Skeletal muscle satellite cell (primary cell): ENCODE data around the gene NACAD.

Experiments
- H3K27me3 ChIP-seq: 2 replicates; pipeline ENCODE4 v1.7.0; 2013; ENCODE audit warnings: low read length; ENCODE audit not compliant: control insufficient read depth, insufficient read depth
- H3K36me3 ChIP-seq: 2 replicates; pipeline ENCODE4 v1.7.0; 2013; ENCODE audit warnings: mild to moderate bottlenecking, control low read depth, low read length; ENCODE audit not compliant: insufficient read depth
- H3K4me1 ChIP-seq: 2 replicates; pipeline ENCODE4 v1.7.0; 2013; ENCODE audit warnings: low read length; ENCODE audit not compliant: control insufficient read depth, insufficient read depth
- H3K4me2 ChIP-seq: 2 replicates; pipeline ENCODE4 v1.7.0; 2013; ENCODE audit warnings: mild to moderate bottlenecking, low read length
- H3K4me3 ChIP-seq: 2 replicates; pipeline ENCODE4 v1.7.0; 2013; ENCODE audit warnings: low read length
- H3K9ac ChIP-seq: 2 replicates; pipeline ENCODE4 v1.7.0; 2013; ENCODE audit warnings: mild to moderate bottlenecking, low read depth, low read length, moderate library complexity
- H3K9me3 ChIP-seq: replicated peaks from 2 replicates; pipeline ENCODE4 v1.7.0; 2013; ENCODE audit warnings: mild to moderate bottlenecking, control low read depth, low read length

Gene NACAD

DNA sequence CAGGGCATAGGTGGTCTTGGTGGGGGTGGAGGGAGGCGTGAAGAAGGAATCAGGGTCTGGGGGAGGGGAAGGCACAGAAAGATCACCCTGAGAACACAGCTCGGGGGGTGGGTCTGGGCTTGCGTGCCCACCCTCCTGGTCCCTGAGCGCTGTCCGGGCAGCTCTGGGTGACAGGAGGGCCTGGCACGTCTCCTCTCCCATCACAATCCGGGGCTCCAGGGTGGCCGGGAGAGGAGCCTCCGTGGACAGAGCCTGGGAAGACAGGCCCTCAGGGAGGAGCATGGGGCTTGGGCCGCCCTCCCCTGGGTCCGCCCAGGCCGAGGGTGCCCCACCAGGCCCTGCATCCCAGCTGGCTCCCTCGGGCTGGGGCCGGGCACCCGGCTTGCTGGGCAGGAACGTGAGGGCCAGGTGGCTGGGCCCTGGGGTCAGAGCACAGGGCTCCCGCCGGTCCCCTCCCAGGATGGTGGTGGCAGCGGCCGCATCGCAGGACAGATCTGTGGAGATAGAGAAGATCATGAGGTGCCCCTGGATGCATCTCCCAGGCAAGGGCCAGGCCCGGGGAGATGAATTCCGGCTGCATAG, 3.1 kb downstream of the NACAD start:
- Histone ChIP-seq H3K4me3 (no peak overlapping the region), H3K4me2 (no peak overlapping the region), H3K27me3 (peaks cover 6% of the 10 kb centered on the region), H3K4me1 (peaks cover 14% of the 10 kb centered on the region), H3K9me3 (no peaks in the 10 kb centered on the region), H3K9ac (no peak overlapping the region), H3K36me3 (no peaks in the 10 kb centered on the region)

DNA sequence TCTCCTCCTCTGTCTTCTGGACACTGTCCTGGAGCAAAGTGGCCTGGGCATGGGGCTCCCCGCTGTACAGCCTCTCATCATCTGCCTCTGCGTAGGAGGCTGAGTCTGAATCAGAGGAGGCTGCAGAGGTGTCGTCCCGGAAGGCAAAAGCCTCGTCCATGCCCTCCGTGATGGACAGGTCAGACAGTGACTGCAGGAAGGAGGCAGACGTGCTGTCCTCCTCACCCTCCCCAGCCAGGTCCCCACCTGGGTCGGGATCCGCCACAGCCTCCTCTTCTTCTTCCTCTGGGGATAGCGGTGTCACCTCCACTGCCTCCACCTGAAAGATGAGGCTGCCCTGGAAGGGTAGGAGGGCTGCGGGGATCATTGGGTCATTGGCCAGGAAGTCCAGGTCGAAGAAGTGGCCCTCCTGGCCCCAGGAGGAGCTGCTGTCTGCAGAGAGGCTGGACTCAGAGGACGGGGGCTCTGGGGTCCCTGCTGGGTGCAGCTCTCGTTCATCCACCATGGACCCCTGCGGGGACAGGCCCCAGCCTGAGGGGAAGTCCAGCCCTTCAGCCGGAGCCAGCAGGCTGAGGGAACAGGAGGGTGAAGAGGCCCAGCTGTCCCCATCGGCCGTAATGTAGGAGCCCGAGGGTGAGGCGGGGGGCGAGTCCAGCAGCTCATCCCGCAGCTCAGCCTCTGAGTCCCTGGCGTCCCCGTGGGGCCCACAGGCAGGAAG, 3.7 kb downstream of the NACAD start:
- Histone ChIP-seq H3K9ac (no peak overlapping the region), H3K9me3 (no peaks in the 10 kb centered on the region), H3K4me1 (peaks cover 14% of the 10 kb centered on the region), H3K36me3 (no peaks in the 10 kb centered on the region), H3K4me3 (no peak overlapping the region), H3K27me3 (peaks cover 6% of the 10 kb centered on the region), H3K4me2 (no peak overlapping the region)

DNA sequence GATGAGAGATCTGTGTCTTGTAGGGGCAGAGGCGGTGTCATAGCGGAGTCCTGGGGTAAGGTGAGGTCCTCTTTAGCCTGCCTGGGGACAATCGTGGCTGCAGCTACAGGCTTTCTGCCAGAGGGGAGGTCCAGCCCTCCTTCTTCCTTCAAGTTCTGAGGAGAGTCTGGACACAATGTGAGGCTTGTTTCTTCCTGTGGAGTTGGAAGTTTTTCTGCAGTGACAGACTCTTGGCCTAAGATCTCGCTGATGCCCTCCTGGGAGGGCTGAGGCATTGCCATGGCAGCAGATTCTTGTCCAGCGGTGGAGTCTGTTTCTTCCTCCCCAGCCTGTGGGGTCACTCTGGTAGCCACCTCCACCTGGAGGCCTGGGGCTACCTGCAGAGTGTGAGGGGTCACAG, 4.4 kb downstream of the NACAD start:
- Histone ChIP-seq H3K4me2 (no peak overlapping the region), H3K4me3 (no peak overlapping the region), H3K36me3 (no peaks in the 10 kb centered on the region), H3K9ac (no peak overlapping the region), H3K9me3 (no peaks in the 10 kb centered on the region), H3K27me3 (no peaks in the 10 kb centered on the region), H3K4me1 (peaks cover 14% of the 10 kb centered on the region)

DNA sequence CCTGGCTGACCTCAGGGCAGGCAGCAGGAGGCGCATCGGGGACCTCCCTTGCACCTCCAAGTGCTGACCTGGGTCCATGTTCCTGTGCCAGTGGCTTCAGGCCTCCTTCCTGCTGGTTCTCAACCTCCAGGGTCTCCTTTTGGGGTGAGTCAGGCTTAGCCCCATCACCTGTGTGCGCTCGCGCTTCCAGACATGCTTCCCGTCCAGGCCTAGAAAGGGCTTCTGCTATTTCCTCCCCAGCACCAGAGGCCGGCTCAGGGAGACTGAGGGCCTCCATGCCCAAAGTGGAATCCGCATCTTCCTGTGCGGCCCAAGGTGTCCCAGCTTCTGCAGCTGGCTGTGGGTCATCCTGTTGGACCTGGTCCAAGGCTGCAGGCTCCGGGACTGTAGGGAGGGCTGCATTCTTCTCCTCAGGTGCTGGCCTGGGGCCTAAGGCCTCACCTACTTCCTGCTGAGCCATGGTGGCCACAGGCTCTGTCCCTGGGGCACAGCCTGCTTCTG, 5.9 kb downstream of the NACAD start:
- H3K4me3 ChIP-seq, result no peak overlapping the region
- H3K27me3 ChIP-seq, result no peaks in the 10 kb centered on the region
- no peak overlapping the region for H3K9ac ChIP-seq
- H3K36me3 ChIP-seq, result peaks cover 4% of the 10 kb centered on the region
- H3K9me3 ChIP-seq, result no peaks in the 10 kb centered on the region
- H3K4me1 ChIP-seq, result peaks cover 10% of the 10 kb centered on the region
- no peak overlapping the region for H3K4me2 ChIP-seq

DNA sequence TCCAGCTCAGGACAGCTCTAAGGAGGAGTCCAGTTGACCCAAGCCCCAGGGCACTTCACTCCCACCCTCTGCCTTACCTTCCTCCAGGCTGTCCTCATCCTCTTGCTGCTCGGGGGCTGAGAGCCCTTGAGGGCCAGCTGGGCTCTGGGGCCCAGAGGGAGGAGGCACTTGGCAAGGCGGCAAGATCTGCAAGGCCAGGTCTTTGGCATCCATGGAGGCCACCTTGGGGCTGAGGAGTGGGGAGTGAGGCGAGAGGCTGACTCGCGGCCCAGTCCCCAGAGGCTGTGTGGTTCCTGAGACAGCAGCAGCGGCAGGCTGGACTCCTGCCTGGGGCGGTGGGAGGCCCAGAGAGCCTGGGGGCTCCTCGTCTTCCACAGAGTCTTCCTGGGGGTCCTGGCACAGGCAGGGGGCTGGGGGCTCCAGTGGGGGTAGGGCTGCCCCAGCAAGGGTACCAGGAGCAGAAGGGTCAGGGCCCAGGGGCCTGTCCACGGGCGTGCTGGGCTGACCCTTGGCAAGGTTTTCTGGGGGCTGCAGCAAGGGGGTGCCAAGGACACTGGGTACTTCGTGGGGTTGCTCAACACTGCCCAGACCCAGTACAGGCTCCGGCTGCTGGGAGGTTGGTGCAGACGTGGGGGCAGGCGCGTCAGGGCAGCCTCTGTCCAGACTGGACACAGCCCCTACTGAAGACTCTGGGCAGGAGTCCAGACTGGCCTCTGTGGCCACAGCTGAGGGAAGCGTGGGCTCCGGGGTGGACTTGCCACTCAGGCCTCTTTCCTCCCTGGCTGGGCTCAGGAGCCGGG, 6.5 kb downstream of the NACAD start:
- Histone ChIP-seq H3K36me3 (peaks cover 8% of the 10 kb centered on the region), H3K4me2 (no peak overlapping the region), H3K9ac (no peak overlapping the region), H3K4me1 (peaks cover 10% of the 10 kb centered on the region), H3K27me3 (no peaks in the 10 kb centered on the region), H3K4me3 (no peak overlapping the region), H3K9me3 (no peaks in the 10 kb centered on the region)

DNA sequence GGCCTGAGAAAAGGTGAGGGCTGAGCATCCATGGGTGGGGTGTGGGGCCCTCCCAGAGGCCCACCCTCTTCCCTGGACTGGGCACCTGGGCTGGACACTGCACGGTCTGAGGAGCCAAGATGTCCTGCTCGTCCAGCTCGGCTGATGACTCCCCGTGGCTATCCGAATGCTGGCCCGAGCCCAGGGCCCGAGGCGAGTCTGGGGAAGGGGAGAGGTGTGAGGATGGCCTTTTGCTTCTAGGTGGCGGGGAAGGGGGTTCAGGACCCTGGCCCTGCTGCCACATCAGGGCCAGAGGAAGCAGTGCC, 7.1 kb downstream of the NACAD start:
- no peak overlapping the region for H3K9ac ChIP-seq
- peaks cover 10% of the 10 kb centered on the region for H3K4me1 ChIP-seq
- H3K4me2 ChIP-seq, result no peak overlapping the region
- H3K36me3 ChIP-seq, result peaks cover 12% of the 10 kb centered on the region
- no peaks in the 10 kb centered on the region for H3K9me3 ChIP-seq
- H3K4me3 ChIP-seq, result no peak overlapping the region
- no peaks in the 10 kb centered on the region for H3K27me3 ChIP-seq

DNA sequence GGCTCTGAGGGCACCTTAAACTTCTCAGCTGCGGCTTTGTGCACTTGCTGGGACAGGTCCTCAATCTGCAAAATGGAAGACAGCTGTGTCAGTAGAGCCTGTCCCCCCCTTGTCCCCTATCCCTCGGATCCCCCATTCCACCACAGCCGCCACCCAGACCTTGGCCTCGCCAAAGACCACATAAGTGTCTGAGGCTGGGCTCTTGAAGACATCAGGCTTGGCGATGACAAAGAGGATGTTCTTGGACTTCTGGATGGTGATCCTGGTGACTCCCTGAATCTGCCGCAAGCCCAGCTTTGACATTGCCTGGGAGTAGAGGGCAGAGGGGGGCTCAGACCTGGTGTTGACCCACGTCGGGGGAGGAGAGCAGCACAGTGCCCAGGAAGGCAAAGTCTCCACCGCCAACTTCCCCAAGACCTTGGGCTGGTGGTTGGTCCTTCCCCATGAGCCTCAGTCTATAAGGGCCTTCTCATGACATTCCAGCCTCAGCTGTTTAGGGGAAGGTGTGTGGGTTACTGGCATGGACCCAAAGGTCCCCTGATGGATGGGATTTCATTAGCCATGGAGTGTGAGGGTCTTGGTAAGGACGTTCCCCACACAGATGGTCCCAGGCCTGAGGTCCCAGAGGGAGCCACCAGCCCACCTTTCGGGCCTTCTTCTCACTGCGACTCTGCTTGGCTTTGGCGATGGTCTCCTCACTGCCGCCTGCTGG, 7.7 kb downstream of the NACAD start:
- Histone ChIP-seq H3K4me2 (no peak overlapping the region), H3K9ac (no peak overlapping the region), H3K4me3 (no peak overlapping the region), H3K9me3 (no peaks in the 10 kb centered on the region), H3K36me3 (peaks cover 16% of the 10 kb centered on the region), H3K27me3 (no peaks in the 10 kb centered on the region), H3K4me1 (peaks cover 10% of the 10 kb centered on the region)

DNA sequence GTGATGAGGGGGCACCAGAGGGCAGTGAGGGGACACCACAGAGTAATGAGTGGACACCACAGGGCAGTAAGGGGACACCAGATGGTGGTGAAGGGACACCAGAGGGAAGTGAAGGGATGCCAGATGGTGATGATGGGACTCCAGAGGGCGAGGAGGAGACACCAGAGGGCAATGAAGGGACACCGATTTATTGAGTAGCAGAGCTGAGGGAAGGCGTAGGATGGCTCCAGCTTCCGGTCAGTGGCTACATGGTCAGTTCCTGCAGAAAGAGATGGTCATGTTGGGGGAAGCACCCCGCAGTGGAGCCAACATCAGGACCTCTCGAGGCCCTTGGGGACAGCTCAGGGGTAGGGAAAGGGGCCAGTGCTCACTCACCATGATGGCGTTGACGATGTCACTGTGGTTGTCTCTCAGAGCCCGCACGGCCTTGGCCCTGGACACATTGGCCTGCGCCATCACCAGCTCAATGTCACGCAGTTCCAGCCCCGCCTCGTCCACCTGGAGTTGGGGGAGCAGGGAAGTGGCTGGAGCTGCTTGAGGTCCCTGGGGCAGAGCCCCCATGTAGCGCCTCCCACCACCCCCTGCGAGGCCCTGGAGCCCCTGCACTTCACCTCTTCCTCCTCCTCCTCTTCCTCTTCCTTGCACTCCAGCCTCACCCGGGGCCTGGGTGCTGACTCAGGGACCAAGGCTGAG, 8.4 kb downstream of the NACAD start:
- Histone ChIP-seq H3K9me3 (no peaks in the 10 kb centered on the region), H3K9ac (no peak overlapping the region), H3K27me3 (no peaks in the 10 kb centered on the region), H3K4me3 (no peak overlapping the region), H3K4me1 (peaks cover 10% of the 10 kb centered on the region), H3K36me3 (peaks cover 23% of the 10 kb centered on the region), H3K4me2 (no peak overlapping the region)

DNA sequence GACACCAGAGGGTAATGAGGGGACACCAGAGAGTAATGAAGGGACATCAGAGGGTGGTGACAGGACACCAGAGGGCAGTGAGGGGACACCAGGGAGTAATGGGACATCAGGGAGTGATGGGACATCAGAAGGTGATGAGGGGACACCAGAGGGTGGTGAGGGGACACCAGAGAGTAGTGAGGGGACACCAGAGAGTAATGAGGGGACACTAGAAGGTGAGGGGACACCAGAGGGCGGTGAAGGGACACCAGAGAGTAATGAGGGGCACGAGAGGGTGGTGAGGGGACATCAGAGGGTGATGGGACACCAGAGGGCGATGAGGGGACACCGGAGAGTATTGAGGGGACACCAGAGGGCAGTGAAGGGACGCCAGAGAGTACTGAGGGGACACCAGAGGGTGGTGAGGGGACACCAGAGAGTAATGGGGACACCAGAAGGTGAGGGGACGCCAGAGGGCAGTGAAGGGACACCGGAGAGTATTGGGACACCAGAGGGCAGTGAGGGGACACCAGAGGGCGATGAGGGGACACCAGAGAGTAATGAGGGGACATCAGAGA, 10.6 kb downstream of the NACAD start:
- H3K4me1 ChIP-seq, result peaks cover 10% of the 10 kb centered on the region
- no peak overlapping the region for H3K9ac ChIP-seq
- H3K36me3 ChIP-seq, result peaks cover 45% of the 10 kb centered on the region
- H3K4me3 ChIP-seq, result no peak overlapping the region
- H3K9me3 ChIP-seq, result no peaks in the 10 kb centered on the region
- H3K4me2 ChIP-seq, result no peak overlapping the region
- no peaks in the 10 kb centered on the region for H3K27me3 ChIP-seq

DNA sequence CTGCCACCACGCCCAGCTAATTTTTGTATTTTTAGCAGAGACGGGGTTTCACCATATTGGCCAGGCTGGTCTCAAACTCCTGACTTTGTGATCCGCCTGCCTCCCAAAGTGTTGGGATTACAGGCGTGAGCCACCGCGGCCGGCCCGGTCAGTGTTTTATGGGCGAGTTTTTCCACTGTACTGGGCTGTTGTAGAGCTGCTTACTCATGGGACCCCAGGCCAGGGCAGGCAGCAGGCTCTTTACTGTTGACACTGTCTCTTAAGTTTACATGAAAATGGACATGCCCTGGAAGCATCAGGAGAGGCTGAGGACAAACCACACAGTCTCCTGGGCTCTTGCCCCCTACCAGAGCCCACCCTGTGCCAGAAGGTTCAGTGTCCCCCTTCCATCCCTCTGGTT, 11.2 kb downstream of the NACAD start:
- H3K9me3 ChIP-seq, result no peaks in the 10 kb centered on the region
- H3K4me1 ChIP-seq, result peaks cover 6% of the 10 kb centered on the region
- no peak overlapping the region for H3K9ac ChIP-seq
- no peak overlapping the region for H3K4me3 ChIP-seq
- H3K4me2 ChIP-seq, result no peak overlapping the region
- no peaks in the 10 kb centered on the region for H3K27me3 ChIP-seq
- H3K36me3 ChIP-seq, result peaks cover 51% of the 10 kb centered on the region

DNA sequence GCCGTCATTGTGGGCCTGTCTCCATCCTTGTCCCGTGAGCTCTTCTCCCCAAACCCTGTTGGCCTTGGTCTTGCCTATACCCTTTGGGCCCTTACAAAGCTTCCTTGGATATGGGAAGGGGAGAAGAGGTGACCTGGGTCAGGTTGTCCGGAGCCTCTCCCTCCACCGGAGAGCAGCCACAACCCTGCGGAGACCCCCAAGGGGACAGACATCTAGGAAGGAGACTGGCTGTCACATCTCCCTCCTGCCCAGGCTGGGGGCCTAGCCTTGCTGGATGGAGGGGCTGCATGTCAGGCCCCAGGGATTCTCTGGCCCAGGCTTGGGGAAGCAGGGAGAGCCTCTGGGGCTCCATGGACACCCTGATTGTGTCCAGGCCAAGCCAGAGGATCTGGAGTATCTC, 11.8 kb downstream of the NACAD start:
- no peaks in the 10 kb centered on the region for H3K27me3 ChIP-seq
- peaks cover 51% of the 10 kb centered on the region for H3K36me3 ChIP-seq
- no peaks in the 10 kb centered on the region for H3K9me3 ChIP-seq
- no peak overlapping the region for H3K9ac ChIP-seq
- H3K4me1 ChIP-seq, result no peaks in the 10 kb centered on the region
- H3K4me3 ChIP-seq, result no peak overlapping the region
- no peak overlapping the region for H3K4me2 ChIP-seq
